NCI-H460 (cell line): ENCODE data around the gene MEIOB. TPM values are rescaled to one million over a fixed set of nuclear protein-coding genes. Genes with fewer than 3 reads are reported as not detected.
A peak's percentile ranks its signal among the peaks of the same experiment; 100 is the strongest.

ENCODE experiments used
- DNase-seq: peaks from one replicate; pipeline ENCODE4 v3.0.0-alpha.2; 2016; ENCODE audit warnings: low read depth; ENCODE audit errors: extremely low read depth
- total RNA-seq: library from RNA; depleted of rRNA; stranded (reverse); fragments of >200 nt; shearing (Covaris generic); gene quantifications from 2 replicates; pipeline ENCODE4 v1.2.3, GENCODE V29; 2014

The MEIOB gene
- total RNA-seq, 1 experiment from 2014 or later, result 0.97 TPM

GRCh38 chr16:1832838-1833454 lies 39.0 kb downstream of the MEIOB start:
- no peak for DNase-seq

GRCh38 chr16:1831186-1832075 lies 40.5 kb downstream of the MEIOB start:
- DNase-seq, result no peak

- no peak for DNase-seq
These were observed 41.8 kb downstream of the MEIOB start for GRCh38 chr16:1830213-1830612.

- no peak for DNase-seq
These were observed 43.1 kb downstream of the MEIOB start for GRCh38 chr16:1828645-1829410.

GRCh38 chr16:1826691-1827573 lies 45.0 kb downstream of the MEIOB start, which contains the start of the genes FAHD1 and HAGH:
TSS of gene FAHD1 (plus strand) at chr16:1827206. CDS start at chr16:1827239, 33 bp downstream.
TSS of gene HAGH (minus strand) at chr16:1826825. CDS start at chr16:1826787, 38 bp downstream.
- DNase-seq, result peak; percentile 92

- peak; percentile 40 for DNase-seq
These were observed 45.9 kb downstream of the MEIOB start for GRCh38 chr16:1825864-1826690.

GRCh38 chr16:1825381-1825863 lies 46.5 kb downstream of the MEIOB start:
- no peak for DNase-seq

- DNase-seq, result peak; percentile 58
These were observed 48.1 kb downstream of the MEIOB start for GRCh38 chr16:1823821-1824220.

- no peak for DNase-seq
These were observed 49.2 kb downstream of the MEIOB start for GRCh38 chr16:1822801-1823200.

GRCh38 chr16:1821861-1822611 lies 49.9 kb downstream of the MEIOB start:
- no peak for DNase-seq

GRCh38 chr16:1820946-1821290 lies 51.0 kb downstream of the MEIOB start:
- no peak for DNase-seq

GRCh38 chr16:1820096-1820945 lies 51.6 kb downstream of the MEIOB start:
- DNase-seq, result no peak

GRCh38 chr16:1819611-1820010 lies 52.4 kb downstream of the MEIOB start:
- no peak for DNase-seq

- no peak for DNase-seq
These were observed 53.0 kb downstream of the MEIOB start for GRCh38 chr16:1818873-1819525.

- no peak for DNase-seq
These were observed 53.6 kb downstream of the MEIOB start for GRCh38 chr16:1818204-1818872.

GRCh38 chr16:1817716-1818115 lies 54.2 kb downstream of the MEIOB start:
- DNase-seq, result no peak

GRCh38 chr16:1817276-1817589 lies 54.7 kb downstream of the MEIOB start:
- DNase-seq, result no peak
